Endodermal cell (in vitro differentiated cells): ENCODE measurements around the gene ARIH2. TPM values are rescaled to one million over a fixed set of nuclear protein-coding genes. Genes with fewer than 3 reads are reported as not detected.
A peak's percentile ranks its signal among the peaks of the same experiment; 100 is the strongest.

Source experiments
- DNase-seq: peaks from one replicate; pipeline ENCODE4 v3.0.0-alpha.2; 2017
- H3K27ac ChIP-seq: 2 replicates; pipeline ENCODE4 v1.5.1; 2013; ENCODE audit warnings: mild to moderate bottlenecking, low read depth, low read length, moderate library complexity
- H3K27me3 ChIP-seq: 2 replicates; pipeline ENCODE4 v1.6.1; 2013; ENCODE audit warnings: mild to moderate bottlenecking, low read length, moderate library complexity; ENCODE audit not compliant: insufficient read depth, control insufficient read depth, poor library complexity, severe bottlenecking
- H3K36me3 ChIP-seq: 2 replicates; pipeline ENCODE4 v1.7.0; 2013; ENCODE audit warnings: mild to moderate bottlenecking, low read length, moderate library complexity; ENCODE audit not compliant: control insufficient read depth, insufficient read depth
- H3K4me1 ChIP-seq: one replicate; pipeline ENCODE4 v1.7.0; 2013; ENCODE audit warnings: low read length; ENCODE audit not compliant: control insufficient read depth, insufficient read depth
- H3K4me3 ChIP-seq: 2 replicates; pipeline ENCODE4 v1.5.1; 2013; ENCODE audit warnings: mild to moderate bottlenecking, low read length, moderate library complexity
- H3K9ac ChIP-seq: 2 replicates; pipeline ENCODE4 v1.6.1; 2013; ENCODE audit warnings: mild to moderate bottlenecking, low read length, moderate library complexity; ENCODE audit not compliant: poor library complexity, severe bottlenecking; ENCODE audit errors: extremely low read depth
- H3K9me3 ChIP-seq: 2 replicates; pipeline ENCODE4 v1.6.1; 2013; ENCODE audit warnings: mild to moderate bottlenecking, low read length, moderate library complexity; ENCODE audit not compliant: control insufficient read depth
- H3K27ac Mint-ChIP-seq: 2 replicates; pipeline ENCODE4 v1.8.0; 2020; ENCODE audit warnings: mixed read lengths
- H3K27me3 Mint-ChIP-seq: 2 replicates; pipeline ENCODE4 v1.8.0; 2021; ENCODE audit warnings: mild to moderate bottlenecking, mixed read lengths; ENCODE audit not compliant: insufficient read depth
- H3K36me3 Mint-ChIP-seq: 2 replicates; pipeline ENCODE4 v1.8.0; 2020; ENCODE audit warnings: low read depth, mixed read lengths
- H3K4me1 Mint-ChIP-seq: 2 replicates; pipeline ENCODE4 v1.8.0; 2020; ENCODE audit warnings: mixed read lengths
- H3K4me3 Mint-ChIP-seq: 2 replicates; pipeline ENCODE4 v1.8.0; 2020; ENCODE audit warnings: mild to moderate bottlenecking, moderate library complexity, mixed read lengths
- H3K9me3 Mint-ChIP-seq: 2 replicates; pipeline ENCODE4 v1.8.0; 2020; ENCODE audit warnings: mild to moderate bottlenecking, mixed read lengths
- CTCF ChIP-seq: fragments of 200-600 bp; sonication (generic); conservative IDR thresholded peaks from 2 replicates; pipeline ENCODE4 v1.5.0; 2021; ENCODE audit warnings: antibody characterized with exemption, mild to moderate bottlenecking
- WGBS, 2 experiments: methylation state at CpG; one replicate each; pipeline versions ENCODE4 v1.1.5 to v1.1.7; 2013; ENCODE audit warnings: missing lambda C conversion rate in 2 of 2, mixed read lengths in 1 of 2; ENCODE audit not compliant: insufficient coverage in 1 of 2, insufficient read length in 1 of 2; 5-methylcytosine and 5-hydroxymethylcytosine counted together
- total RNA-seq, 2 donors: library from RNA; stranded (reverse); fragmentation: NEBNext Ultra II Directional in 1 of 2; extraction: Animal tissue kit (Norgen Biotek cat#: 25700) in 1 of 2; gene quantifications; 2 replicates in 1 of 2; 3 replicates in 1 of 2; pipeline ENCODE4 v1.2.1, GENCODE V29; 2021

ARIH2 gene
- total RNA-seq, 2 donors from 2014 or later, result 86.6 to 113 TPM

- DNase-seq, result no peak
- H3K9me3 Mint-ChIP-seq, result no peaks in the 10 kb centered on the region
- Histone ChIP-seq H3K9ac (no peak overlapping the region), H3K27me3 (peaks cover 22% of the 10 kb centered on the region), H3K4me3 (no peak overlapping the region), H3K36me3 (peaks cover 33% of the 10 kb centered on the region), H3K27ac (no peak overlapping the region), H3K4me1 (peaks cover 4% of the 10 kb centered on the region), H3K9me3 (no peaks in the 10 kb centered on the region)
- WGBS, 2 experiments, result 93 to 95% methylated on average over 3 of the region's 3 CpGs
- H3K36me3 Mint-ChIP-seq, result peaks cover 18% of the 10 kb centered on the region
- peaks cover 25% of the 10 kb centered on the region for H3K27me3 Mint-ChIP-seq
- no peak for TF ChIP-seq CTCF
- no peak overlapping the region for H3K27ac Mint-ChIP-seq
- H3K4me1 Mint-ChIP-seq, result peaks cover 13% of the 10 kb centered on the region
- no peak overlapping the region for H3K4me3 Mint-ChIP-seq
These were observed 90.8 kb downstream of the ARIH2 start for GRCh38 chr3:49009396-49009795.

- Histone ChIP-seq H3K9me3 (no peaks in the 10 kb centered on the region), H3K27ac (no peak overlapping the region), H3K9ac (no peak overlapping the region), H3K4me1 (no peaks in the 10 kb centered on the region), H3K27me3 (no peaks in the 10 kb centered on the region), H3K36me3 (peaks cover 60% of the 10 kb centered on the region), H3K4me3 (no peak overlapping the region)
- H3K4me3 Mint-ChIP-seq, result no peak overlapping the region
- peak; percentile 45 for DNase-seq
- peaks cover 33% of the 10 kb centered on the region for H3K36me3 Mint-ChIP-seq
- H3K9me3 Mint-ChIP-seq, result no peaks in the 10 kb centered on the region
- no peaks in the 10 kb centered on the region for H3K27me3 Mint-ChIP-seq
- no peak for TF ChIP-seq CTCF
- H3K27ac Mint-ChIP-seq, result no peak overlapping the region
- H3K4me1 Mint-ChIP-seq, result peaks cover 7% of the 10 kb centered on the region
- 93 to 100% methylated on average over 16 to 17 of the region's 17 CpGs for WGBS, 2 experiments
These were observed 93.9 kb downstream of the ARIH2 start for GRCh38 chr3:49012441-49013017.

- 95 to 97% methylated on average over 16 to 19 of the region's 19 CpGs for WGBS, 2 experiments
- Mint-ChIP-seq H3K4me3 (no peak overlapping the region), H3K27me3 (no peaks in the 10 kb centered on the region), H3K4me1 (peaks cover 3% of the 10 kb centered on the region), H3K36me3 (peaks cover 30% of the 10 kb centered on the region), H3K9me3 (no peaks in the 10 kb centered on the region), H3K27ac (no peak overlapping the region)
- no peaks in the 10 kb centered on the region for H3K4me1 ChIP-seq
- H3K9me3 ChIP-seq, result no peaks in the 10 kb centered on the region
- H3K27me3 ChIP-seq, result no peaks in the 10 kb centered on the region
- no peak overlapping the region for H3K9ac ChIP-seq
- DNase-seq, result peak; percentile 48
- H3K4me3 ChIP-seq, result no peak overlapping the region
- H3K36me3 ChIP-seq, result peaks cover 60% of the 10 kb centered on the region
- TF ChIP-seq CTCF, result no peak
- H3K27ac ChIP-seq, result no peak overlapping the region
These were observed 94.6 kb downstream of the ARIH2 start for GRCh38 chr3:49013113-49013737.
